Spinal cord (tissue), 10 donors: ENCODE results near the gene KIF11. TPM values are rescaled to one million over a fixed set of nuclear protein-coding genes. Genes with fewer than 3 reads are reported as not detected.

Source experiments
- DNase-seq, 6 donors: peaks; one replicate each; pipeline versions ENCODE4 v3.0.0 to v3.0.0-alpha.2; 2013 to 2015; ENCODE audit warnings: low spot score in 6 of 6, low read depth in 4 of 6
- H3K27ac ChIP-seq: one replicate; pipeline ENCODE4 v1.5.1; 2013; ENCODE audit warnings: low read depth, low read length, control low read depth
- H3K27me3 ChIP-seq: one replicate; pipeline ENCODE4 v1.6.1; 2013; ENCODE audit warnings: low read length; ENCODE audit not compliant: control insufficient read depth, insufficient read depth
- H3K36me3 ChIP-seq: one replicate; pipeline ENCODE4 v1.6.1; 2013; ENCODE audit warnings: low read length; ENCODE audit not compliant: control insufficient read depth, insufficient read depth
- H3K4me1 ChIP-seq: one replicate; pipeline ENCODE4 v1.6.1; 2013; ENCODE audit warnings: low read length; ENCODE audit not compliant: control insufficient read depth, insufficient read depth
- H3K4me3 ChIP-seq: one replicate; pipeline ENCODE4 v1.5.1; 2013; ENCODE audit warnings: low read depth, low read length, control low read depth
- H3K9me3 ChIP-seq: one replicate; pipeline ENCODE4 v1.6.1; 2013; ENCODE audit warnings: low read length; ENCODE audit not compliant: control insufficient read depth, insufficient read depth
- WGBS: methylation state at CpG from one replicate; pipeline ENCODE4 v1.1.5; 2013; ENCODE audit warnings: missing lambda C conversion rate; ENCODE audit not compliant: insufficient coverage; 5-methylcytosine and 5-hydroxymethylcytosine counted together
- polyA plus RNA-seq, 2 donors: library from polyadenylated mRNA; unstranded; fragments of 120-200 nt; gene quantifications; one replicate each; pipeline ENCODE4 v1.2.1, GENCODE V29; 2013; ENCODE audit not compliant: insufficient read length in 2 of 2
- total RNA-seq, 2 donors: library from RNA; depleted of rRNA in 1 of 2; stranded (reverse); fragments of 120-200 nt in 1 of 2; fragments of >200 nt in 1 of 2; gene quantifications; one replicate each; pipeline versions ENCODE4 v1.2.3 to v1.2.4, GENCODE V29; 2013 to 2014
- donor health status: healthy.

KIF11 gene
- total and polyA plus RNA-seq, 4 donors, result 13.6 to 18.7 (median 14.8) TPM

DNA sequence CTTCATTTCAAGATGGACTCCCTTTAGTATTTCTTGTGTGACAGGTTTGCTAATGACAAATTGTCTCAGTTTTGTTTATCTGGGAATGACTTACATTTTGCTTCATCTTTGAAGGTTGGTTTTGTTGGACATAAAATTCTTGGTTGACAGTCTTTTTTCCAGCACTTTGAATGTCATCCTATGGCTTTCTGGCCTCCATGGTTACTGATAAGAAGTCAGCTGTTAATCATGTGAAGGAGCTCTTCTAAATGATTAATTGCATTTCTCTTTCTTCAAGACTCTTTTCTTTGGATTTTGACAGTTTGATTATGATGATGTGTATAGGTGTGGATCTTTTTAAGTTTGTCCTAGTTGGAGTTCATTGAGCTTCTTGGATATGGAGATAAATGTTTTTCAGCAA lies 69.9 kb downstream of the KIF11 start:
- no peaks in the 10 kb centered on the region for H3K4me1 ChIP-seq
- H3K4me3 ChIP-seq, result no peak overlapping the region
- H3K36me3 ChIP-seq, result no peaks in the 10 kb centered on the region
- DNase-seq, result no peak
- no peak overlapping the region for H3K27ac ChIP-seq
- H3K27me3 ChIP-seq, result no peaks in the 10 kb centered on the region
- H3K9me3 ChIP-seq, result no peaks in the 10 kb centered on the region

GRCh38 chr10:92664322-92664721 lies 71.4 kb downstream of the KIF11 start:
- no peak for DNase-seq
- no peaks in the 10 kb centered on the region for H3K27me3 ChIP-seq
- H3K9me3 ChIP-seq, result no peaks in the 10 kb centered on the region
- H3K27ac ChIP-seq, result no peak overlapping the region
- no peaks in the 10 kb centered on the region for H3K36me3 ChIP-seq
- H3K4me1 ChIP-seq, result no peaks in the 10 kb centered on the region
- no peak overlapping the region for H3K4me3 ChIP-seq

DNA sequence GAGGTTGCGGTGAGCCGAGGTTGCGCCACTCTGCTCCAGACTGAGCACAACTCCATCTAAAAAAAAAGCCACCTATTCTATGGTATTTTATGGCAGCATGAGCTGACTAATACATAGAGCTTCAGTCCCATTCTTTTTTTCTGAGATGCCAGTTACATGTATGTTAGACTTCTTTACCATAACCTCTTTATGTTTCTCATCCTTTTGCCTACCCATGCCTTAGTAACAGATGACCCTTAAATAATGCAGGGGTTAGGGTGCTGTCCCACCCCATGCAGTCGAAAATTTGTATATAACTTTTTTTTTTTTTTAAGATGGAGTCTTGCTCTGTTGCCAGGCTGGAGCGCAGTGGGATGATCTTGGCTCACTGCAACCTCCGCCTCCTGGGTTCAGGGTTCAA lies 74.1 kb downstream of the KIF11 start:
- no peak overlapping the region for H3K4me3 ChIP-seq

GRCh38 chr10:92677708-92678107 lies 84.8 kb downstream of the KIF11 start:
- no peak overlapping the region for H3K27ac ChIP-seq

More for the DNA sequence above, 74.1 kb downstream of the KIF11 start:
- no peaks in the 10 kb centered on the region for H3K36me3 ChIP-seq
- no peaks in the 10 kb centered on the region for H3K4me1 ChIP-seq
- H3K9me3 ChIP-seq, result no peaks in the 10 kb centered on the region
- DNase-seq, result no peak
- no peaks in the 10 kb centered on the region for H3K27me3 ChIP-seq
- H3K27ac ChIP-seq, result no peak overlapping the region
- 100% methylated on average over 2 of the region's 6 CpGs for WGBS

GRCh38 chr10:92678206-92678605 lies 85.3 kb downstream of the KIF11 start:
- no peak for DNase-seq
- WGBS, result 91% methylated on average over 4 of the region's 5 CpGs
- no peaks in the 10 kb centered on the region for H3K4me1 ChIP-seq

More at GRCh38 chr10:92677708-92678107, 84.8 kb downstream of the KIF11 start:
- no peaks in the 10 kb centered on the region for H3K36me3 ChIP-seq
- H3K4me1 ChIP-seq, result no peaks in the 10 kb centered on the region
- no peak overlapping the region for H3K4me3 ChIP-seq
- H3K27me3 ChIP-seq, result no peaks in the 10 kb centered on the region
- no peaks in the 10 kb centered on the region for H3K9me3 ChIP-seq
- no peak for DNase-seq

GRCh38 chr10:92681306-92681834 lies 88.4 kb downstream of the KIF11 start:
- Histone ChIP-seq H3K9me3 (peaks cover 5% of the 10 kb centered on the region), H3K4me1 (no peaks in the 10 kb centered on the region)
- no CpG with 5 or more reads among the region's 2 CpGs for WGBS

More at GRCh38 chr10:92678206-92678605, 85.3 kb downstream of the KIF11 start:
- H3K27me3 ChIP-seq, result no peaks in the 10 kb centered on the region
- H3K4me3 ChIP-seq, result no peak overlapping the region
- H3K27ac ChIP-seq, result no peak overlapping the region
- H3K36me3 ChIP-seq, result no peaks in the 10 kb centered on the region
- no peaks in the 10 kb centered on the region for H3K9me3 ChIP-seq

DNA sequence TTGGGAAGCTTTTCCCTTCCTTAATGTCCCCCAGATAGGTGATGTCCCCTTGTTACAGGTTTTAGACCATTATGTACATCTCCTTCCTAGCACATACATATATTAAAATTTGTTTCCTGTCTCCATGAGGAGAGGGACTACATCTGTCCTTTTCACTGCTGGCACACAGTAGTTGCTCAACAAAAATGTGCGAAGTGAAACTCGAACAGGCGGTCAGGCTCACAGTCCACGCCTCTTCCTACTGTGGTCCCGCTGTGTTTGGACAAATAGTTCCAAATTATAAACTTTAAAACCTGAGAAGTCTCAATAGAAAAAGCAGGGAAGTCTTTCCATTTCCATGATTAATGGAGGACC lies 95.6 kb downstream of the KIF11 start:
- no peak overlapping the region for H3K27ac ChIP-seq
- H3K36me3 ChIP-seq, result no peaks in the 10 kb centered on the region
- peaks cover 27% of the 10 kb centered on the region for H3K4me1 ChIP-seq
- H3K4me3 ChIP-seq, result no peak overlapping the region
- H3K27me3 ChIP-seq, result peaks cover 61% of the 10 kb centered on the region
- DNase-seq, result no peak
- WGBS, result 54% methylated on average over 4 of the region's 5 CpGs
- H3K9me3 ChIP-seq, result peaks cover 5% of the 10 kb centered on the region

More at GRCh38 chr10:92681306-92681834, 88.4 kb downstream of the KIF11 start:
- no peak for DNase-seq
- no peak overlapping the region for H3K27ac ChIP-seq
- peaks cover 3% of the 10 kb centered on the region for H3K27me3 ChIP-seq
- H3K36me3 ChIP-seq, result no peaks in the 10 kb centered on the region
- no peak overlapping the region for H3K4me3 ChIP-seq

DNA sequence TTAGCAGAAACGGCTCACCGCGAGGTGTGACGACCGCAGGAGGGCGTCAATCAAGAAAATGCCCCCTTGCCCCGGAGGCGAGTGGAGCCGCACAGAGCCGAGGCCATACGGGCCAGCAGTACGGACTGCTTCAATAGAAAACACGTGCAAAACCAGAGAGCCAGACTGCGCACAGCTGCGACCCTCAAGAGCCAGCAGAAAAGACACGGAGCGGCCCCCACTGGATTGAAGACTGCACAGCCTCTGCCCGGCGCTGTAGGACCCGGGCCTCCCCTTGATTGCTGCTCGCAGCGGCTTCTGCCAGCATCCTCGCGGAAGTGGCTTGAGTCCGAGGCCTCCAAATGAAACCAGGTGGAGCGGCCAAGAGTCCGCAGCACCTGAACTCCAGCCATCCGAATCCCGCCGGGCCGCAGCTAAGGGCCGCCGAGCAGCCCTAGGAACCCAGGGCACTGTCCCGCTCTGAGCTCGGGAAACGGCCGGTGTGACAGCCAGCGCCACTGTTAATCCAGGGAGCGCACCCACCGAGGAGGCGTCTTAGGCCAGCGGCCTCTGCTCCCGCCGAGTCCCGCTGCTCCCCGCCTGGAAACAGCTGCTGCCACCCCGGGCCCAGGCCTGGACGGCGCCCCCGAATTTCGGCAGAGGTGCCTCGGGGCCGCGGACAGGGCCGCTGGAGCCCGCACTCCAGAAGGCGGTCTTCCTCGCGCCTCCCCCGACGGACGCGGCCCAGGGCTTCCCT lies 96.2 kb downstream of the KIF11 start:
- WGBS, result under 1% methylated on average over 63 of the region's 63 CpGs
- H3K4me3 ChIP-seq, result peak overlapping the region; percentile 37
- H3K27me3 ChIP-seq, result peaks cover 65% of the 10 kb centered on the region
- H3K36me3 ChIP-seq, result no peaks in the 10 kb centered on the region
- H3K9me3 ChIP-seq, result peaks cover 5% of the 10 kb centered on the region
- peaks cover 27% of the 10 kb centered on the region for H3K4me1 ChIP-seq
- DNase-seq, result peak in 1 of 6 donors; percentile 38
- H3K27ac ChIP-seq, result no peak overlapping the region

DNA sequence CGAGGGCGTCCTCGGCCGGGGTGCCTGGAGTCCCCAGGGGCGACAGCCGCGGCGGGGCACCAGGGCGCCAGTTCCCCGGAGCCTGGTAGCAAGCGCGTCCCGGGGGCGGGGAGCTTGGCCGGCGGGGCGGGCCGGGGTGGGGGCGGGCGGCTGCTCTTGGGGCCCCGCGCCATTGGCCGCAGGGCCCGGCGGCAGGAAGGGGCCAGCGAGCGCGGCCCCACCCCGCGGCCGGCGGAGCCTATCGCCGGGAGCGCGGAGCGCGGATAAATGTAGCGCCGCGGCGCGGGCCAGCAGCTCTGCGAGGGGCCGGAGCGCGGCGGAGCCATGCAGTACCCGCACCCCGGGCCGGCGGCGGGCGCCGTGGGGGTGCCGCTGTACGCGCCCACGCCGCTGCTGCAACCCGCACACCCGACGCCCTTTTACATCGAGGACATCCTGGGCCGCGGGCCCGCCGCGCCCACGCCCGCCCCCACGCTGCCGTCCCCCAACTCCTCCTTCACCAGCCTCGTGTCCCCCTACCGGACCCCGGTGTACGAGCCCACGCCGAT lies 96.8 kb downstream of the KIF11 start, which contains the start of gene HHEX:
TSS of gene HHEX (plus strand) at position 293 of the 548 bp plus-strand sequence. CDS start at position 325, 32 bp downstream.
- Histone ChIP-seq H3K9me3 (peaks cover 5% of the 10 kb centered on the region), H3K27me3 (peaks cover 72% of the 10 kb centered on the region), H3K4me1 (peaks cover 27% of the 10 kb centered on the region), H3K4me3 (peak within 1 kb of the TSS; percentile 37), H3K27ac (no peak within 1 kb of the TSS), H3K36me3 (no peaks in the 10 kb centered on the region)
- peak in 1 of 6 donors; percentile 31 for DNase-seq
- under 1% methylated on average over 78 of the region's 79 CpGs for WGBS
